Measurements from ENCODE around the gene NDUFA6.
"Not testable (repeated sequence)": the region's sequence is repeated elsewhere in the genome, so short reads cannot be mapped to it uniquely, and the experiment has no call there.

- not testable (repeated sequence) for TF ChIP-seq CTCF (IDR thresholded peaks at IDR 0.05 in 4 of 5, conservative IDR thresholded peaks at IDR 0.05 in 1 of 5); POLR2A (IDR thresholded peaks at IDR 0.05)
These were observed 39.6 kb upstream of the NDUFA6 start for GRCh38 chr22:42130182-42130581.

Measured in gastrocnemius medialis (tissue), 4 donors.